ENCODE measurements around the gene P2RX7.

DNA sequence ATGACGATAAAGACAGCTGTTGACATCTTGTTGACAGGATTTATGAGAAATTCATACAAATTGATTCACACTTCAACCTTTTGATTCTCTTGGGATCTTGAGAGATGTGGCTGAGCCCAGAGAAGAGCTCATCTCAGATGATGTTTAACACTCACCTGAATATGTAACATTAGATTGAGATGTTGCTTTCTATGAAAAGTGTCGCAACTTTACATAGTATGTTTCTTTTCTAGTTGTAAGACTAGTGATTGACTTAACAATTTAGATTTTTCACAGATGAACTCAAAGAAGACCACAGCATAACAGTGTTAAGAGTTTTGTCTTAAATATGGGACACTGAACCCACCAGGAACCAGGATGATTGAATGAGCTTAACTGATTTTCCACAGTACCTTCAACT is 40.6 kb upstream of the P2RX7 start:
- no peak for TF ChIP-seq EP300 (IDR thresholded peaks at IDR 0.05; ENCODE audit: borderline replicate concordance)
- TF ChIP-seq, protein P1, sequence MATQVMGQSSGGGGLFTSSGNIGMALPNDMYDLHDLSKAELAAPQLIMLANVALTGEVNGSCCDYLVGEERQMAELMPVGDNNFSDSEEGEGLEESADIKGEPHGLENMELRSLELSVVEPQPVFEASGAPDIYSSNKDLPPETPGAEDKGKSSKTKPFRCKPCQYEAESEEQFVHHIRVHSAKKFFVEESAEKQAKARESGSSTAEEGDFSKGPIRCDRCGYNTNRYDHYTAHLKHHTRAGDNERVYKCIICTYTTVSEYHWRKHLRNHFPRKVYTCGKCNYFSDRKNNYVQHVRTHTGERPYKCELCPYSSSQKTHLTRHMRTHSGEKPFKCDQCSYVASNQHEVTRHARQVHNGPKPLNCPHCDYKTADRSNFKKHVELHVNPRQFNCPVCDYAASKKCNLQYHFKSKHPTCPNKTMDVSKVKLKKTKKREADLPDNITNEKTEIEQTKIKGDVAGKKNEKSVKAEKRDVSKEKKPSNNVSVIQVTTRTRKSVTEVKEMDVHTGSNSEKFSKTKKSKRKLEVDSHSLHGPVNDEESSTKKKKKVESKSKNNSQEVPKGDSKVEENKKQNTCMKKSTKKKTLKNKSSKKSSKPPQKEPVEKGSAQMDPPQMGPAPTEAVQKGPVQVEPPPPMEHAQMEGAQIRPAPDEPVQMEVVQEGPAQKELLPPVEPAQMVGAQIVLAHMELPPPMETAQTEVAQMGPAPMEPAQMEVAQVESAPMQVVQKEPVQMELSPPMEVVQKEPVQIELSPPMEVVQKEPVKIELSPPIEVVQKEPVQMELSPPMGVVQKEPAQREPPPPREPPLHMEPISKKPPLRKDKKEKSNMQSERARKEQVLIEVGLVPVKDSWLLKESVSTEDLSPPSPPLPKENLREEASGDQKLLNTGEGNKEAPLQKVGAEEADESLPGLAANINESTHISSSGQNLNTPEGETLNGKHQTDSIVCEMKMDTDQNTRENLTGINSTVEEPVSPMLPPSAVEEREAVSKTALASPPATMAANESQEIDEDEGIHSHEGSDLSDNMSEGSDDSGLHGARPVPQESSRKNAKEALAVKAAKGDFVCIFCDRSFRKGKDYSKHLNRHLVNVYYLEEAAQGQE (IDR thresholded peaks at IDR 0.05; ENCODE audit: low read depth): no peak
- no peak for TF ChIP-seq TAF1 (IDR thresholded peaks at IDR 0.05; ENCODE audit: low read depth)
- no peak for TF ChIP-seq TEAD4 (IDR thresholded peaks at IDR 0.05)
- no peak for TF ChIP-seq YY1 (IDR thresholded peaks at IDR 0.05; ENCODE audit: low read depth)
- TF ChIP-seq, protein P2, sequence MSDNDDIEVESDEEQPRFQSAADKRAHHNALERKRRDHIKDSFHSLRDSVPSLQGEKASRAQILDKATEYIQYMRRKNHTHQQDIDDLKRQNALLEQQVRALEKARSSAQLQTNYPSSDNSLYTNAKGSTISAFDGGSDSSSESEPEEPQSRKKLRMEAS (IDR thresholded peaks at IDR 0.05): no peak
- TF ChIP-seq RAD21 (IDR thresholded peaks at IDR 0.05; ENCODE audit: low read depth): no peak
- no peak for TF ChIP-seq CEBPB (IDR thresholded peaks at IDR 0.05)
